ENCODE results near the gene MTERF2.
A peak's percentile ranks its signal among the peaks of the same experiment; 100 is the strongest.

Gene MTERF2

DNA sequence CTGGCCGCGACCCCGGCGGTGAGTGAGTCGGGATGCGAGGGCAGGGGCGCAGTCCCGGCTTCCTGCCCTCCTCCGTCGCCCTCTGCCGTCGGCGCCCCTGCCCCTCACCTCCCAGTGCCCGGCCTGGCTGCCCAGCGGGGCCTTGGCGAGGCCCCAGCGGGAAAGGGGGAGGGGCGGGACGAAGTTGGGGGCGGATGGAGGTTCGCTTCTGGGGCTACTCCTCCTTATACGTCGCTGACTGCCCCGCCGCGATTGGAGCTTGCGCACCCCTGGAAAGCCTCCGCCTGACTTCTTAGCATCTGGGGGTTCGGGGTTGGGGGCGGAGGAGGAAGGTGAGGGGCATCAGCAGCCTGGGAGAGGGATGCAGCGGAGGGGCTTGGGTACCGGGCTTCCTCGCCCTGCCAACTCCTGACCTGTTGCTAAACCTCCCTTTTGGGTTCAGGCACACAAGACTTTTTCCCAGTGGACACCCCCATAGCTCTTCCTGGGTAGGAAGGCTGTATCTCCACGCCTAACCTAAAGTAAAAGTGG, 30.8 kb downstream of the MTERF2 start:
- in situ Hi-C loops (cut with HindIII; ENCODE audit: low sequenced_read_pairs): no loop called here
- peak; percentile 65 for DNase-seq (ENCODE audit: low read depth, low spot score)

DNA sequence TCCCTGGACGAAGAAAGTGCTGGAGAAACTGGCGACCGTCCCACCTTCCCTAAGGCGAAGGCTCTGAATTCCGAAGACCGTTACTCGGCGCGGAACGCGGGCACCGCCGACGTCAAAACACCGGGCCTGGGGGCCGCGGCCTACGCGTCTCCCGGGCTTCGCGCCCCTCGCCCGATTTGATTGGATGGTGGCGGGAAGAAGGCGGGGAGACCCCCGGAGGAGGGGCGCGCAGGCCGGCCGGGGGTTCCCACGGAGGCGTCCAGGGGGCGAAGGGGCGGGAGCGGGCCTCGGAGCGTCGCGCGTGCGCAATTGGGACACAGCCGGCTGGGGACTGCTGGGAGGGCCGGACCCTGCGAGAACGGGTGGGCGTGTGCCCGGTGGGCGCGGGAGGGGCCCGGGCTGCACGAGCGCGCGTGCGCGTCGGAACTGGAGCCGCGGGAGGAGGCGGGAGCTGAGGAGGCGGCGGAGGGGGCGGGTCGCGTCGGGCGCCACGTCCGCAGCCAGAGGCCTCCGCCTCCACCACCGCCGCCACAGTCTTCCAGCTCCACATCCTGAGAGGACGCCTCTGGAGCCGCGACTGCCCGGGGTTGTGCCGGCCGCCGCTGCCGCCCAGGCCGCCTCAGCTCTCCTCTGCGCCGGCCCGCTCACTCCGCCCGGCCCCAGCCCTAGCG, 31.4 kb downstream of the MTERF2 start, which contains the start of gene TMEM263:
Gene TMEM263 (plus strand): TSS at position 531 of the 671 bp plus-strand sequence. CDS start 11,210 bp downstream, outside the sequence.
- TF ChIP-seq, protein P1, sequence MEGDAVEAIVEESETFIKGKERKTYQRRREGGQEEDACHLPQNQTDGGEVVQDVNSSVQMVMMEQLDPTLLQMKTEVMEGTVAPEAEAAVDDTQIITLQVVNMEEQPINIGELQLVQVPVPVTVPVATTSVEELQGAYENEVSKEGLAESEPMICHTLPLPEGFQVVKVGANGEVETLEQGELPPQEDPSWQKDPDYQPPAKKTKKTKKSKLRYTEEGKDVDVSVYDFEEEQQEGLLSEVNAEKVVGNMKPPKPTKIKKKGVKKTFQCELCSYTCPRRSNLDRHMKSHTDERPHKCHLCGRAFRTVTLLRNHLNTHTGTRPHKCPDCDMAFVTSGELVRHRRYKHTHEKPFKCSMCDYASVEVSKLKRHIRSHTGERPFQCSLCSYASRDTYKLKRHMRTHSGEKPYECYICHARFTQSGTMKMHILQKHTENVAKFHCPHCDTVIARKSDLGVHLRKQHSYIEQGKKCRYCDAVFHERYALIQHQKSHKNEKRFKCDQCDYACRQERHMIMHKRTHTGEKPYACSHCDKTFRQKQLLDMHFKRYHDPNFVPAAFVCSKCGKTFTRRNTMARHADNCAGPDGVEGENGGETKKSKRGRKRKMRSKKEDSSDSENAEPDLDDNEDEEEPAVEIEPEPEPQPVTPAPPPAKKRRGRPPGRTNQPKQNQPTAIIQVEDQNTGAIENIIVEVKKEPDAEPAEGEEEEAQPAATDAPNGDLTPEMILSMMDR (IDR thresholded peaks at IDR 0.05; ENCODE audit: low read depth, low read length): no peak
- in situ Hi-C loops (cut with HindIII; ENCODE audit: low sequenced_read_pairs): no loop called here
- peak within 1 kb of the TSS; percentile 92 for H3K4me3 ChIP-seq (ENCODE audit: low read depth, low read length)
- DNase-seq (ENCODE audit: low read depth, low spot score): peak; percentile 97

More for the DNA sequence above, 30.8 kb downstream of the MTERF2 start:
- TF ChIP-seq, protein P1 (IDR thresholded peaks at IDR 0.05; ENCODE audit: low read depth, low read length): peak; percentile 16
- H3K4me3 ChIP-seq (ENCODE audit: low read depth, low read length): peak overlapping the region; percentile 92

DNA sequence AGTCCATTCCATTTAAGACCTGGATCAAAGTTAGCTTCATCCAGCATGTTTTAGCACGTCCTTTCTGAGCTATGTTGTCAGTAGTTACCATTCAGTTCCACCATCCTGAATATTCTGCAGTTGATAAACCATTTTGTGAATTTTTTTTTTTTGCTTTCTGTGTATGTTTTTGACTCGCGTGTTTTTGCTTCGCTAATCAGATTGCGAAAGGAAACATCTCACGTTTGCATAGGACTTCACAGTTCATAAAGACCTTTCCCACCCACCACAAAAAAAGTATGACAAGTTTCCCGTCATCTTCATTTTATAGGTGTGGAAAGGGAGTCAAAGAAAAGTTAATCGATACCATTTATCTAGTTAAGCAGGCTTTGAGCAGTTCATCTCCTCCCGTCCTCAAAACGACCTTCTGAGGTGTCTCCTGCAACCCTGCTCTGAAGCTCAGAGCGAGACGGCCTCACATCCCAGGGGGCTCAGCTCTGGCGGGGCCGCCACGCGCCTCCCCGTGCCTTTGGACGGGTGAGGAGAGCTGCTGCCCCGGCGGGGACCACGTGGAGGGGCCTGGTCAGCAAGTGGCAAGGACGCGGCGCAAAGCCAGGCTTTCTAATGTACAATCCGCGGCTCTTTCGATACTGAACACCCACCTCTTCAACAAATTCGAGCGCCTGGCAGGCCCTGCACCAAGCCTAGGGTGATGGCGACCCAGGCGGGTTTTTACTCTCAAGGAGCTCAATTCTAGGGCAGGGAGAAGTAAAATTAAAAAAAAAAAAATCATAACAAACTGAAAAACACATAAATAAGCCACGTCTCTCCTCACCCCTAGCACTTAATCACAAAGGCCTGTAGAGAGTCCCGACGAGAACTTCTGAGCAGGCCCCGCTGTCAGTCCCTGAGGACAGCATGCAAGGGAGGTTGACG, 32.2 kb downstream of the MTERF2 start:
- peak overlapping the region; percentile 92 for H3K4me3 ChIP-seq (ENCODE audit: low read depth, low read length)
- DNase-seq (ENCODE audit: low read depth, low spot score): no peak
- TF ChIP-seq, protein P1 (IDR thresholded peaks at IDR 0.05; ENCODE audit: low read depth, low read length): no peak
- in situ Hi-C loops (cut with HindIII; ENCODE audit: low sequenced_read_pairs): no loop called here

DNA sequence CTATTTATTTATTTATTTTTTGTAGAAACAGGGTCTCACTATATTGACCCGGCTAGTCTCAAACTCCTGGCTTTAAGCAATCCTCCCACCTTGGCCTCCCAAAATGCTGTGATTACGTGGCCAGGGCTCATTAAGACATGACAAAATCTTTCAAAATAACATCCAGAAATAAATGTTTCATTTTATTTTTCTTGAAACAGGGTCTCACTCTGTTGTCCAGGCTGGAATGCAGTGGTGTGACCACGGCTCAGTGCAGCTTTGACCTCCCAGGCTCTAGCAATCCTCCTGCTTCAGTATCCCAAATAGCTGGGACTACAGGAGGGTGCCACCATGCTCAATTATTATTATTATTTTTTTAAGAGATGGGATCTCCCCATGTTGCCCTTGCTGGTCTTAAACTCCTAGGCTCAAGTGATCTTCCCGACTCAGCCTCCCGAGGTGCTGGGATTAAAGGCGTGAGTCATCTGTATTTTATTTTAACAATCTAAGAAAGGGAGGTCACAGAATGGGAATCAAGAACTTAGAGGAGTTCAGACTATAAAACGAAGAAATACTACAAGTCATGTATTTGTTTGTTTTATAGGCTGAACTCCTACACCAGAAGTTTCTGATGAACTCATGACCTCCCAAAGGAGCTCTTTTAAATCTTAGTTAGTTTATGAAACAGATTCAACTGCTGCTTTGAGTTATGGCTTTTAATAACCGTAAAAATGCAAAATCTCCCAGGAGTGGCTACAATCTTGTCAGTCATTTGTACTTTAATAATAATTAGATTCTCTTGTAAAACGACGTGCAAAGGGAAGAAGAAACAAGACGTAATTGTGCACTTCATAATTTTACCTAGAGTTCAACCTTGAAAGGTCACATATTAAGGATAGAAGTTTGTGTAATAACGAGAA, 33.3 kb downstream of the MTERF2 start:
- DNase-seq (ENCODE audit: low read depth, low spot score): peak; percentile 25
- in situ Hi-C loops (cut with HindIII; ENCODE audit: low sequenced_read_pairs): no loop called here
- TF ChIP-seq, protein P1 (IDR thresholded peaks at IDR 0.05; ENCODE audit: low read depth, low read length): no peak
- H3K4me3 ChIP-seq (ENCODE audit: low read depth, low read length): no peak overlapping the region

DNA sequence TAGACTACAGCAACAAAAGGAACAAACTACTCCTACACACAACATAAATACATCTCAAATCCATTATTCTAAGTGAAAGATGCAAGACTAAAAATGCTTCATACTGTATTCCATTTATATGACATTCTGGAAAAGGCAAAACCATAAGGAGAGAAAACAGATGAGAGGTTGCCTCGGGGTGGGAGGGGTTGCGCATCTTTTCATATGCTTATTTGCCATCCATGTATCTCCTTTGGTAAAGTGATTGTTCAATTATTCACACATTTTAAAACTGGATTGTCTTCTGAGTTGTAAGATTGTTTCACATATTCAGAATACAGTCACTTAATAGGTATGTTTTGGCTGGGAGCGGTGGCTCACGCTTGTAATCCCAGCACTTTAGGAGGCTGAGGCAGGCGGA, 36.4 kb downstream of the MTERF2 start:
- H3K4me3 ChIP-seq (ENCODE audit: low read depth, low read length): no peak overlapping the region
- TF ChIP-seq, protein P1 (IDR thresholded peaks at IDR 0.05; ENCODE audit: low read depth, low read length): no peak
- no peak for DNase-seq (ENCODE audit: low read depth, low spot score)
- in situ Hi-C loops (cut with HindIII; ENCODE audit: low sequenced_read_pairs): no loop called here

DNA sequence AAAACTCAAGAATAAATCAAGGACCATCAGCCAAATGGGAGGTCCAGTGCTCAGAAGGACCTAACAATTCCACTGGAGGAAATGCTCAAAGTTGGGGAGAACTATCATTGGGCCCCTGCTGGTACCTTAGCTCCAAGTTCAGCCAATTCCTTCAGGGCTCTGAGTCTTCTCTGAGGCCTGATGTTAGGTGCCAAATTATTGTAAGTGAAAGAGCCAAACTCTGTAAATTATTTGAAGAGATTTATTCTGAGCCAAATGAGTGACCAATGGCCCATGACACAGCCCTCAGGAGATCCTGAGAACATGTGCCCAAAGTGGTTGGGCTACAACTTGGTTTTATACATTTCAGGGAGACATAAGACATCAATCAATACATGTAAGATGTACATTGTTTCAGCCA, 39.5 kb downstream of the MTERF2 start:
- in situ Hi-C loops (cut with HindIII; ENCODE audit: low sequenced_read_pairs): no loop called here
- H3K4me3 ChIP-seq (ENCODE audit: low read depth, low read length): no peak overlapping the region
- no peak for DNase-seq (ENCODE audit: low read depth, low spot score)
- TF ChIP-seq, protein P1 (IDR thresholded peaks at IDR 0.05; ENCODE audit: low read depth, low read length): no peak

Data from astrocyte of the spinal cord (primary cell).